Esophagus squamous epithelium (tissue), 5 donors: ENCODE results near the gene PREX1. TPM values are rescaled to one million over a fixed set of nuclear protein-coding genes. Genes with fewer than 3 reads are reported as not detected.
A peak's percentile ranks its signal among the peaks of the same experiment; 100 is the strongest.

Experiments
- DNase-seq: peaks from one replicate; lab custom pipeline; 2025; lab: John Stamatoyannopoulos, UW
- H3K27ac ChIP-seq, 4 donors: fragments of 200-600 bp; sonication (generic); one replicate each; pipeline ENCODE4 v1.5.1; 2016 to 2019; ENCODE audit warnings: mild to moderate bottlenecking in 1 of 4
- H3K27me3 ChIP-seq, 4 donors: fragments of 200-600 bp; sonication (generic); 1 replicate in 3 of 4; 2 replicates in 1 of 4; pipeline versions ENCODE4 v1.5.1 to v1.6.0; 2017 to 2021; ENCODE audit warnings: antibody characterized with exemption in 1 of 4
- H3K36me3 ChIP-seq, 3 donors: fragments of 200-600 bp; sonication (generic); one replicate each; pipeline ENCODE4 v1.5.1; 2016 to 2019
- H3K4me1 ChIP-seq, 3 donors: fragments of 200-600 bp; sonication (generic); one replicate each; pipeline ENCODE4 v1.5.1; 2017 to 2019
- H3K4me3 ChIP-seq, 4 donors: fragments of 200-600 bp; sonication (generic); 1 replicate in 3 of 4; 2 replicates in 1 of 4; pipeline ENCODE4 v1.5.1; 2016 to 2019; ENCODE audit warnings: mild to moderate bottlenecking in 2 of 4, moderate library complexity in 1 of 4
- H3K9me3 ChIP-seq, 3 donors: fragments of 200-600 bp; sonication (generic); one replicate each; pipeline ENCODE4 v1.5.1; 2016 to 2019
- POLR2A ChIP-seq, 4 donors: fragments of 450-650 bp; IDR thresholded peaks; one replicate each; pipeline ENCODE4 v1.6.1; 2017; ENCODE audit warnings: antibody characterized with exemption in 4 of 4, mild to moderate bottlenecking in 4 of 4, moderate library complexity in 3 of 4
- WGBS, 2 donors: methylation state at CpG; one replicate each; pipeline ENCODE4 v1.1.5; 2018; 5-methylcytosine and 5-hydroxymethylcytosine counted together
- intact Hi-C: fragments of 100-400 bp; cut with DNase I; formaldehyde crosslinking; loops from one replicate; pipeline ENCODE4 v1.15.0; 2022
- total RNA-seq, 4 donors: library from RNA; depleted of rRNA; stranded (reverse); fragments of >200 nt; gene quantifications; one replicate each; pipeline ENCODE4 v1.1.0, GENCODE V29; 2016
- TF ChIP-seq, protein P1 (sequence below), 6 experiments: fragments of 450-650 bp in 4 of 6; fragments of 200-600 bp in 2 of 6; sonication (generic) in 2 of 6; IDR thresholded peaks; one replicate each; pipeline ENCODE4 v1.5.1; 2016 to 2019; ENCODE audit warnings: antibody characterized with exemption in 6 of 6, mild to moderate bottlenecking in 4 of 6, moderate library complexity in 4 of 6
- donor health status: DM: yes; HTN: yes; CAD: no.

PREX1 gene
- total RNA-seq, 4 donors from 2014 or later, result 4.9 to 25.9 (median 8.9) TPM

DNA sequence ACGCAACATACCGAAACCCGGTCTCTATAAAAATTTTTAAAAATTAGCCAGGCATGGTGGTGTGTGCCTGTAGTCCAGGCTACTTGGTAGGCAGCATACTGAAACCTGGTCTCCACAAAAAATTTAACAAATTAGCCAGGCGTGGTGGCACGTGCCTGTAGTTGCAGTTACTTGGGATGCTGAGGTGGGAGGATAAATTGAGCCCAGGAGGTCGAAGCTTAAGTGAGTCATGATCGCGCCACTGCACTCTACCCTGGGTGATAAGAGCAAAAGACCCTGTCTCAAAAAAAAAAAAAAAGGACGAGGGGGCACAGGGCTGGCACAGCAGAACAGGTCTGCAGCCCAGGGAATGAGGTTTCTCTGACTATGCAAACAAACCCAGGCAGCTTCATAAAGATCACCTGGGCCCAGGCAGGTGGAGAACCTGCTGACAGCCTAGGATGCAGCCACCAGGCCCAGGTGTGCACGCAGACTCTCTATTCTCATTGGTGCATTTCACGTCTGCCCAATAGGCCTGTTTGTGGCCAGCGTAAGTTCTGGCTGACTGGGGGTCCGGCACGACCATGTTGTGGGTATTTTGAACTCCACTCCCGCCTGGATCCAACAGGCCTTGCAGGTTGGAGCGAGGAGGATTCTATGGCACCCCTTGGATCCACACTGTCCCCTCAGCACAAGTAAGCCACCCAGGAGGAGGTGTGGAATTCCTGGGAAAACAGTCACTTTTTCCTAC, 204.5 kb downstream of the PREX1 start:
- Histone ChIP-seq H3K27ac (no peak overlapping the region), H3K4me1 (peaks cover 10 to 26% (median 15%) of the 10 kb centered on the region in 3 donors), H3K36me3 (peaks cover 0 to 36% (median 0%) of the 10 kb centered on the region in 3 donors), H3K27me3 (peaks cover 0 to 19% (median 0%) of the 10 kb centered on the region in 4 donors), H3K4me3 (no peak overlapping the region), H3K9me3 (no peaks in the 10 kb centered on the region)
- intact Hi-C loops, result loop anchor here (5.0 kb wide), 1 partner anchor 961 kb away; no protein-coding TSS in a partner anchor
- WGBS, 2 donors, result 89 to 94% methylated on average over 12 to 13 of the region's 16 CpGs
- no peak for TF ChIP-seq POLR2A (IDR thresholded peaks at IDR 0.05)
- TF ChIP-seq, protein P1, sequence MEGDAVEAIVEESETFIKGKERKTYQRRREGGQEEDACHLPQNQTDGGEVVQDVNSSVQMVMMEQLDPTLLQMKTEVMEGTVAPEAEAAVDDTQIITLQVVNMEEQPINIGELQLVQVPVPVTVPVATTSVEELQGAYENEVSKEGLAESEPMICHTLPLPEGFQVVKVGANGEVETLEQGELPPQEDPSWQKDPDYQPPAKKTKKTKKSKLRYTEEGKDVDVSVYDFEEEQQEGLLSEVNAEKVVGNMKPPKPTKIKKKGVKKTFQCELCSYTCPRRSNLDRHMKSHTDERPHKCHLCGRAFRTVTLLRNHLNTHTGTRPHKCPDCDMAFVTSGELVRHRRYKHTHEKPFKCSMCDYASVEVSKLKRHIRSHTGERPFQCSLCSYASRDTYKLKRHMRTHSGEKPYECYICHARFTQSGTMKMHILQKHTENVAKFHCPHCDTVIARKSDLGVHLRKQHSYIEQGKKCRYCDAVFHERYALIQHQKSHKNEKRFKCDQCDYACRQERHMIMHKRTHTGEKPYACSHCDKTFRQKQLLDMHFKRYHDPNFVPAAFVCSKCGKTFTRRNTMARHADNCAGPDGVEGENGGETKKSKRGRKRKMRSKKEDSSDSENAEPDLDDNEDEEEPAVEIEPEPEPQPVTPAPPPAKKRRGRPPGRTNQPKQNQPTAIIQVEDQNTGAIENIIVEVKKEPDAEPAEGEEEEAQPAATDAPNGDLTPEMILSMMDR (IDR thresholded peaks at IDR 0.05), result no peak
- DNase-seq, result no peak

DNA sequence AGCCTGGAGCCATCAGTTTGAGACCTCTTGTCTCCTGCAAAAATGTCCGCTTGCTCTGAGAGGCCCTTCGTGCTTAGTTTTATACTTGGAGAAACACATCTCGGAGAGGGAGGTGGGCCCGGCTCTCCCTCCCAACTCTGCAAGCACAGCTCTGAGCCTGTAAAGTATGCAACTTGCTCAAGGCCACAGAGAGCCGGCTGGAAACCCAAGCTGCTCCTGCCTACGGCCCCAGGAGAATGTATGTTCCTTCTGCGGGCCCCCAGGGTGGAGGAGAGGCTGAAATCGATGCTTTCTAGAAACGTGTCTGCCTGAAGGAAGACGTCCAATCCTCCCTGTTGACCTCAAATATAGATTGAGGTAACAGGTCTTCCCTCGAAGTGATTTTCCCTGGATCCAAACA, 205.4 kb downstream of the PREX1 start:
- WGBS, 2 donors, result 70 to 72% methylated on average over 10 to 11 of the region's 11 CpGs
- H3K9me3 ChIP-seq, result no peaks in the 10 kb centered on the region
- peaks cover 0 to 26% (median 0%) of the 10 kb centered on the region in 3 donors for H3K36me3 ChIP-seq
- H3K27me3 ChIP-seq, result peaks cover 0 to 19% (median 0%) of the 10 kb centered on the region in 4 donors
- TF ChIP-seq POLR2A (IDR thresholded peaks at IDR 0.05), result no peak
- TF ChIP-seq, protein P1 (IDR thresholded peaks at IDR 0.05), result no peak
- no peak overlapping the region for H3K4me3 ChIP-seq
- intact Hi-C loops, result loop anchor here (5.0 kb wide), 1 partner anchor 960 kb away; no protein-coding TSS in a partner anchor
- DNase-seq, result no peak
- peaks cover 10 to 26% (median 15%) of the 10 kb centered on the region in 3 donors for H3K4me1 ChIP-seq
- no peak overlapping the region for H3K27ac ChIP-seq

DNA sequence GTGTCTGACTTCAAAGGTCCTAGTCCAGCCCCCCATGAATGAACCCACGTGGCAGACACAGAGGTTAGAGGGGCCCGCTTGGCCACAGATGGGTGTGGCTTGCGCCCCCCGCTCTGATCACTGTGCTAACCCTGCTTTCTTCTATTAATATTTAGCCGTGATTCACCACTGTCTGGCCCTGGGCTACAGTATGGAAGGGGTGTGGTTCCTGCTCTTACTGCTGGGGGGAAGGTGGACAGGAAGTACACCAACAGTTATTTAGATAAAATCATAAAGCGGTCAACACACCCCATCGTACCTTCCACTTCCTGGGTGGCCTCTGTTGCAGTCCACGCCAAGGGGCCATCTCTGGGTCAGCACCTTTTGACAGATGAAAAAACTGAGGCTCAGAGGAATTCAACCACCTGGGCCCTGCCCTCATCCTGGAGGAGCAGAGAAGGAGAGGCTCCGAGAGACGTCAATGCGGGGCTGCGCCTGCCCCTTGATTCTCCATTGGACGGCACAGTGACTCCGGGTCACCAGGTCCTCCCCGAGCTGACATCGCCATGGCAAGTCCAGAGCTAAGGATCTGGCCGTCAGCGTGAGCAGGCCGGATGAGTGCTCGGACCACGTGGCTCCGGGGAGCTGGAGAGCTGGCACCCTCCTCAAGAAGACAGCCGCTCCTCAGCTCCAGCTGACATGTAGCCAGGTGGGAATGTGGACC, 206.3 kb downstream of the PREX1 start:
- 36 to 41% methylated on average over 9 to 12 of the region's 23 CpGs for WGBS, 2 donors
- no peak for DNase-seq
- Histone ChIP-seq H3K9me3 (no peaks in the 10 kb centered on the region), H3K27ac (no peak overlapping the region), H3K4me1 (peaks cover 10 to 26% (median 15%) of the 10 kb centered on the region in 3 donors), H3K4me3 (no peak overlapping the region), H3K36me3 (peaks cover 0 to 18% (median 0%) of the 10 kb centered on the region in 3 donors), H3K27me3 (peaks cover 0 to 19% (median 0%) of the 10 kb centered on the region in 4 donors)
- TF ChIP-seq, protein P1 (IDR thresholded peaks at IDR 0.05), result no peak
- TF ChIP-seq POLR2A (IDR thresholded peaks at IDR 0.05), result no peak
- intact Hi-C loops, result loop anchor here (5.0 kb wide), 1 partner anchor 959 kb away; no protein-coding TSS in a partner anchor

DNA sequence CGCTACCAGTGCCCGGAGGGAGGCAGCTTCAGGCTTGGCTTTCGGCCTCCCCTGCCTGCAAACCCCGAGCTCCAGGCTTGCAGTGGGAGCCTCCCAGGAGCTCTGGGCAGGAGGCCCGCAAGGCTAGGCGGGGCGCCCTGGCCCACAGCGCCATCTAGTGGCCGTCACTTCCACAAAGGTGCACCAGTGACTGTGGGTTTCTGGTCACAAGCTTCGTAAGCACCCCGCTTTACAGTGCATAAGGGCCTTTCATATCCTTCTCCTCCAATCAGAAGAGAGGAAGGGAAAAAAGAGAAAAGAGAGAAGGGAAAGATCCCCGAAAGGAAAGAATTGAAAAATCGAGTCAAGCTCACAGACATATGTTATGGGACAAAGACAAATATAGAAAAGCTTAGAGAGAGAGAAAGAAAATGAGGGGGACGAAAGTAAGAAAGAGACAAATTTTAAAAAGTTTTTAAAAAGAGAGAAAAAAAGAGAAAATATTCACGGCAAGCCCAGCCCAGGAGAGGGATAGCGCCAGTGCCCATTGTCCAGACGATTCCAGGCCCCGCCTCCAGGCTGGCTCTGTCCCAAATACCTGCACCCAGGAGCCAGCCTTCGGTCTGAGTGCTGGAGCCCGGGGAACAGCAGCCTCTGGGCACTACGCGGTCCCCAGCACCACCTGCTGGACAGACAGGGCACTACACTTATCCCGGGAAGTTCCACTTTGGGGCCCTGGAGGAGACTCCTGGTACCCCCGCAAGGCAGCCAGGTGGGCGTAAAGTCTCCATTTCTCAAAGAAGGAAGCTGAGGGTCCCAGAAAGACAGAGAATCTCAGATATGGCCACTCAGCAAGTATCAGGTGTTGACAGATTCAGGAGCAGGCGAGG, 207.1 kb downstream of the PREX1 start:
- peaks cover 10 to 26% (median 15%) of the 10 kb centered on the region in 3 donors for H3K4me1 ChIP-seq

More for the DNA sequence above, 207.1 kb downstream of the PREX1 start:
- Histone ChIP-seq H3K9me3 (no peaks in the 10 kb centered on the region), H3K27me3 (peaks cover 0 to 19% (median 0%) of the 10 kb centered on the region in 4 donors), H3K36me3 (peaks cover 0 to 14% (median 0%) of the 10 kb centered on the region in 3 donors), H3K27ac (no peak overlapping the region), H3K4me3 (peak overlapping the region; percentile 13 to 35 (median 30))
- DNase-seq, result no peak
- WGBS, 2 donors, result 4 to 5% methylated on average over 13 to 15 of the region's 26 CpGs
- TF ChIP-seq, protein P1 (IDR thresholded peaks at IDR 0.05), result peak; percentile 44 to 96 (median 94)
- TF ChIP-seq POLR2A (IDR thresholded peaks at IDR 0.05), result no peak
- intact Hi-C loops, result loop anchor here (5.0 kb wide), 1 partner anchor 958 kb away; no protein-coding TSS in a partner anchor
